Activated T-cell treated with anti-CD3 and anti-CD28 coated beads for 24 hours (primary cell): ENCODE measurements around the gene BAIAP2L2.

Experiments used
- DNase-seq: peaks from one replicate; pipeline ENCODE4 v3.0.0-alpha.2; 2020; ENCODE audit warnings: low read depth

Gene BAIAP2L2

DNA sequence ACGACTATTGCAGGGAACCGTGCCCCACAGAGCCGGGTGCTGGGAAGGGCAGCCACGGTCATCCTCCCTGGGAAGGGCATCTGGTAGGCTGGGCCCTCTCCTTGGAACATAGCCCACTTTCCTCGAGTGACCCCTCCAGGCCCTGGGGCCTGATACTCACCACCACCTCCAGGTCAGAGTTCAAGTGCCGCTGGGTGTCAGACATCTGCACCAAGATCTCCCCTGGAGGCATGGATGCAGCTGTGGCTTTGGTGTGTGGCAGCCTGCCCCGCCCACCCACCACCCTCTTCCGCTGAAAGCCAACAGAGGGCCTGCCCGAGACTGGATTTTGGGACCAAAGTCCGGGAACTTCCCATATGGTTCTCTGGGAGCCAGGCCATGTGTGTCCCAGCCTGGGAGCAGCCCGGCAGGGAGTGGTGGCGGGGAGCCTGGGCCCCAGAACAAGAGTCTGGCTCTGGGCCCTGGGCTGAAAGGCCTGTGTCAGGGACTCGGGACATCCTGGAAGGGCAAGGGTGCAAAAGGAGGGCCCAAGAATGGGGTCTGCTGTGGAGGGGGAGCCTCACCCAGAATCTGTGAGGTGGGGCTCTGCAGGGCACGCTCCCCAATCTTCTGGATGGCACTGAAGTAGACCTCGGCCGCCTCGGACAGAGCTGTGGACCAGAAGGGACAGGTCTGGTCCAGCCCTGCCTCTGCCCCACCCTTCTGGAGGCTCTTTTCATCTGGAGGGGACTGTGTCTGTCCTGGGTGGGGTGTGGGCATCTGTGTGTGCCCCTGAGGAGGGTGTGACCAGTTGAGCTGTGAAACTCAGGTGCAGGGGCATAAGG is 2.6 kb downstream of the BAIAP2L2 start:
- DNase-seq, result no peak

DNA sequence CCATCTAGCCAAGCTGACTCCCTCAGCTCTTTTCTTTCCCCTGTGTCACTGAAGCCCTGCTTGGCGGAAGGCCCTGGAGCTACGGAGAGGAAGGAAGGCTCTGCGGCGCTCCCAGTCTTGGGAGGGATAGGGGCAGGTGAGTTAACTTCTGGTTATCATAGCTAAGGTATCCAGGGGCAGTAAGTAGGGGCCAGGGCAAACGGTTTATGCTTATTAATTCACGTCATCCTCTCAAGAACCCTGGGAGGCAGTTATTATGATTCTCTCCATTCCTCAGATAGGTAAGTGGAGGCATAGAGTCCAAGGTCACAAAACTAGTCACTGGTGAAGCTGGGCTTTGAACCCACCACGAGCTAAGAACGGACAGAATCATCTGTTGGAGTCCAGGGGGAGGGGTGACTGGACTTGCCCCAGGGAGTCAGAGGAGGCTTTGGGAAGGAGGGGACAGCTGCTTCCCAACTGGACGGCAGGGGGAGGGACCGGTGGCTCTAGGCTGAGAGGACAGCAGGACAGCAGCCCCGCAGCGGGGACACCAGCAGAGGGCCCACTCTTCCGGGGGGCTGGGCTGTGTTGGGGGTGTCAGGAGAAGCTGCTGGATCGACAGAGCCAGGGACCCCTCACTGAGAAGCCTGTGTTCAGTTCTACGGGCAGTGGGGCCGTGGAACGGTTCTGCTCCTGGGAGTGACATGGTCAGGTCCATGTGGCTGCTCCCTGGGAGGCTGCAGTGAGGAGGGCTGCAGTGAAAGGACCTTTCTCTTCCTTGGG is 3.5 kb downstream of the BAIAP2L2 start:
- no peak for DNase-seq

DNA sequence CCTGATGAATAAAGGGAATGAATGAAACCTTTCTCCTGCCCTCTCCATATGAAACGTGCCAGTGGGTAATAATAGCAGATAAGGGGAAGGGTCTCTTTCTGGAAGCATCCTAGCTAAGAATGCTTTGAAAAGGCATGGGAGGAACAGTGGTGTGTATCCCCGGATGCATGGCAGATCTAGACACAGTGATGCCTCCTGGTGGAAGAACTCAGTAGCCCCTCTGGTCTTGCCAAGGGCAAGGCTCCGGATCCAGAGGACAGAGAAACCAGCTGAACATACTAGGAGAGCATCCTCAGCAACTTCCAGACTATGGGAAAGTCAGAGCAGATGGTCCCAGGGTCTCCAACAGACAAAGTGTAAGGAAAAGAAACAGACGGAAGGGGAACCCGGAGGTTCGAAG is 6.4 kb downstream of the BAIAP2L2 start:
- no peak for DNase-seq

DNA sequence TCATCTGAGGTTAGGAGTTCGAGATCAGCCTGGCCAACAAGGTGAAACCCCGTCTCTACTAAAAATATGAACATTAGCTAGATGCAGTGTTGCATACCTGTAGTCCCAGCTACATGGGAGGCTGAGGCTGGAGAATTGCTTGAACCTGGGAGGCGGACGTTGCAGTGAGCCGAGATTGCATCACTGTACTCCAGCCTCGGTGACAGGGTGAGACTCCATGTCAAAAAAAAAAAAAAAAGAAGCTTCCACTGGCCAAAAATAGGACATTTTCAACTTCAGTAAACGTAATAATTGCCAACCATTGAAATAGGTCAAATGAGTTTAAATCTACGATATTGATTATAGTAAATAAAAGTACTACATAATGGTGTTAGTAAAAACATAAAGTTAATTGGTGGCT is 6.8 kb downstream of the BAIAP2L2 start:
- no peak for DNase-seq

DNA sequence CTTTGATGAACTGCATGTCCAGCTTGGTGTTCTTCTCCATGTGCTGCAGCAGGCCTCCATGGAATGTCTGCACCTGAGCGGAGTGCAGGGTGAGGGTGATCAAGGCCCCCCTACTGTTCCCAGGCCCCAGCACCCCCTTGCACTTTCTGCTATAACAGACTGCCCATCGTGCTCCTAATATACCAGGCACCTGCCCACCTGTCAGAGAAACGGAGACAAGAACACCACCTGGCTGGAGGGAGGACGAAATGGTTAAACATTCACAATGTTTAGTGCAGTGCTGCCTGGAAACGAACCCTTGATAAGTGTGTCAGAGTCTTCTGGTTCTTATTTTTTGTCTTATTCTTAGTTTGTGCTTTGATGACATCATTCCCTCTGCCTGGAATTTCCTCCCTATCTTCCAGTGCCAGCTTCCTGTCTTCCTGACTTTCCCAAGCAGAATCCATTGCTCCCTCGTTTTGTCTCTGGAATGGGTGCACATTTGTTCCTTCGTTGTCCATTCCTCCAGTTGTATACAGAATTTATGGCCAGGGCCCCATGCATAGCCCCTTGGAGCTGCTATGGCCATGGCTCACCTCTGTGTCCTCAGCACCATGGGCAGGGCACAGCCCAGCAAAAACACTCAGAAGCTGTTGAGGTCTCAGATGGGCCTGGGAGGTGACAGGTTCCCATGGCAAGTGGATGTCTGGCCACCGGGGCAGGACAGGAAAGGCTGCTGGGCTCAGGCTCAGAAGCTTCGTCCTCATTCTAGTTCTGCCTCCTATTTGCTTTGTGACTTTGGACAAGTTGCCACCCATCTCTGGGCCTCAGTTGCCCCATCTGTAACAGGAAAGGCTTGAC is 11.9 kb downstream of the BAIAP2L2 start:
- no peak for DNase-seq

DNA sequence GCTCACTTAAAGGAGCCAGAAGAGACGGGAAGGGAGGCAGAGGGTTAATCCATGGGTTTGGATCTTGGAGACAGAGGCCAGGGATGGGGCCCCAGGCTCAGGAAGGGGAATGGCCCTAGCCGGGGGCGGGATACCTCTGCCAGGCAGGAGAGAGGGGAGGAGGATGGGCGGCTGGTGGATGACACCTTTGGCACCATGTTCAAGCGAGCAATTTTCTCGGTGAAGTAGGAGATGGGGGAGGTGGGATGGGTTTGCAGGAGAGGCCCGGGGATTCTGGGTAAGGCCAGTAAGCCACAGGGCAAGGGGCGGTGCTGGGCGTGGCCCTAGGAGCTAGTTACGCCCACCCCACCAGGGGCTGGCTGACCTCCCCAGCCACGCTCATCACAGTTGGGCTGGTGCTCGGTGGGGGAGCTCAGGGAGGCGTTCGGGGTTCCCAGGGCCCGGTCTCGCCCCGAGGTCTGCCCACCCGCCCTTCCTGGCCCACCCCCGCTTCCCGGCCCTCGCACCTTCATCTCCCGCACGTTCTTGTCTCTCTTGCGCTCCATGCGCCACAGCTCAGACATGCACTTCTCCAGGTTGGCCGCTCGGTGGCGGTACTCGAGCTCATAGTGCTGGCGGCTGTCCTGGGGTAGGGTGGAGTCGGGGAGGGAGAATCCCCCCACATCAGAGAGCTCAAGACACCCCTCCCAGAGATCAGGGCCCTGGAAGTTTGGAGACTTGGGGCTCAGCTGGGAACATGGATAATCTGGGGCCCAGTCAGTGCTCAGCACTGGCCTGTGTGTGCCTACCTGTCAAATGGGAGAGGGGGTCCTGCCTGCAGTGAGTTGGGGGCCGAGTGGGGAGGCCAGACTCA is 12.7 kb downstream of the BAIAP2L2 start:
- no peak for DNase-seq

DNA sequence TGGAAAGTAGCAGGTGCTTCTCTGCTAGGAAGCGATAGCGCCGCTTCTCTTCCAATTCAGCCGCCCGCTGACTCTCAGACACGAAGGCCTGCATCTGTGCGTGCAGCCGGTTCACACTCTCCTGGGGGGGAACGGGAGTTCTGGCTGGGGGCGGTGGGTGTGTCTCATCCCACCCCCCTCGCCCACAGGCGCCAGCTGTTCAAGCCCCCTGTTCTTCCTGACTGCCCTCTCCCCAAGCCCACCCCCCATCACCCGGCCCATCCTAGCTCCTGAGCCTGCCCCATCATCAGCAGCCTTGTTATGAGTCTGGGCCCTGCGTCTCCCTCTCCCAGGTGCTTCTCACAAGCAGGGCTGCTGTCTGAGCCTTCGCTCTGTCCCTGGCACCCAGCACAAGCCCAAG is 13.4 kb downstream of the BAIAP2L2 start:
- DNase-seq, result no peak

DNA sequence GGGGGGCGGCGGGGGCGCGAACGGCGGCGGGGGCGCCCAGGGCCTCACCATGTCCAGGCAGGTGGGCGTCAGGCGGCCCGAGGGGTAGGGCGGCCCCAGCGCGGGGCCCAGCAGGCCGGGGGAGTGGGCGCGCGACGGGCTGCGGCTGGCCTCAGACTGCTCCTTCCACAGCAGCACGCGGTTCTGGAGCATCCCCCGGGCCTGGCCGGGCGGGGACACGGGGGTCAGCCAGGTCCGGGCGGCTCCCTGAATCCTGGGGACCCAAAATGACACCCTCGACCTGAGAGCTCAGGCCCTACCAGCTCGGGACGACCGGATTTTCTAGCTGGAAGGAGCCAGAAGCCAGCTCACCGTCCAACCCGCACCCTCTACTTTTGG is 21.0 kb downstream of the BAIAP2L2 start:
- no peak for DNase-seq

DNA sequence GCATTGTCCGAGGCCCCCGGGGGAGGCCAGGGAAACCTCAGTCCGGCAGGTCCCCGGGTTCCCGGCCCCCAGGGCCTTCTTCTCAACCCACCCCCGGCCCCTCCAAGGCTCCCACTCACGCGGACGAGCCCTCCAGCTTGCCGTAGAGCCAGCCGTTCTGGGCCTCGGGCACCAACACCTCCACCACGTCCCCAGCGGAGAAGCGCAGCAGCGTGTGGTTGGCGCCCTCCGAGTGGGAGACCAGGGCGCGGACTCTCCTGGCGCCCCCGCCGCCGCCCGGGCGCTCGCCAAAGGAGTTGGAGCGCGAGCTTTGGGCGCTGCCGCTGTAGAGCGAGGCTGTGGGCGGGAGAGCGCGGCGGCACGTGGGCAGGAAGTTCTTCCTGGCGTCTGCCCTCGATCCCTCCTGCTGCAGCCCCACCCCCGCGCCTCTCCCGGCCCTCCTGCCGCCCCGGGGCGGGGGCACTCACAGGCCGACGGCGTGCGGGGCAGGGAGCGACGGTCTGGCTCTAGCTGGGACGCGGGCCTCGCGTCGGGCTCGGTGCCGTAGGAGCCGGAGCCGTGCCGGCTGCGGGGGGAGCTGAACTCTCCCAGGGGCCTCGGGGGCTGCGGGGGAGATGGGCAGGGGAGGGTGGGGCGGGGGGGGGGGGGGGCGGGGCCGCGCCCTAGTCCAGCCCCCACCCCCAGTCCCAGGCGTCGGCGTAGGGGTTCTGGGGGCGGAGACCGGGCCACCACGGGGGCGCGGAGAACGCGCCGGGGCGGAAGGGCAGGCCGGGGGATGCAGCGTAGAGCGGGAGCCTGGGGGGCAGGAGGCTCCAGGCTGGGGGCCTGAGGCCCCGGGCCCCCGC is 21.6 kb downstream of the BAIAP2L2 start:
- DNase-seq, result no peak

DNA sequence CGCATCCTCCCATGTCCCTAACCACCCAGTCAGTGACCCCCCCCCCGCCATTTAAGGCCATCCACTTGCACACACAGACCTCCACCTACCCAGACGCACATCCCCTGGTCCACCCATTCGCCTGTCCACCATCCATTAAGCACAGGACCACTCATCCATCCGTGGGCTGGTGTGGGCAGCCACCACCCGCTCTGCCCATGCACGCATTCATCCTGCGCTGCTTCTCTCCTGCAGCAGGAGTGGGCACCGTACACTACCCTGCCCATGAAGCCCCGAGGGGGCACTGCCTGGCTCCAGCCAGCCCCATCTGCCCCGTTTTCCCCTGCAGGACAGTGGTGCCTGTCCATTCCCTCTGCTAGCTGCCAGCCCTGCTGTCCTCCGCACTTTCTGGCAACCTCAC is 22.6 kb downstream of the BAIAP2L2 start:
- no peak for DNase-seq

DNA sequence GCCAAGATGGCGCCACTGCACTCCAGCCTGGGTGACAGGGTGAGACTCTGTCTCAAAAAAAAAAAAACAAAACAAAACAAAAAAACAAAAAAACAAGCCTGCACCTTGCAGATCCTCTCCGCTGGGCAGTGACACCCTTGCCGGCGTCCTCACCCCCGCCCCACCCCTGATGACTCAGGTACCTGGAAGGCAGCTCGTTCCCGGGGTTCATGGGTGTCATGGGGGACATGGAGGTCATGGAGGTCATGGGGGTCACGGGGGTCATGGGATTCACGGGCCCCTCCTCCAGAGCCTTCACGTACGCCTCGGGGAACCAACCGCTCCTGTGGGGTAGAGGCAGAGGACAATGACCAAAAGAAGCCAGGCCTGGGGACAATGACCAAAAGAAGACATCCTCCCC is 23.5 kb downstream of the BAIAP2L2 start:
- no peak for DNase-seq

DNA sequence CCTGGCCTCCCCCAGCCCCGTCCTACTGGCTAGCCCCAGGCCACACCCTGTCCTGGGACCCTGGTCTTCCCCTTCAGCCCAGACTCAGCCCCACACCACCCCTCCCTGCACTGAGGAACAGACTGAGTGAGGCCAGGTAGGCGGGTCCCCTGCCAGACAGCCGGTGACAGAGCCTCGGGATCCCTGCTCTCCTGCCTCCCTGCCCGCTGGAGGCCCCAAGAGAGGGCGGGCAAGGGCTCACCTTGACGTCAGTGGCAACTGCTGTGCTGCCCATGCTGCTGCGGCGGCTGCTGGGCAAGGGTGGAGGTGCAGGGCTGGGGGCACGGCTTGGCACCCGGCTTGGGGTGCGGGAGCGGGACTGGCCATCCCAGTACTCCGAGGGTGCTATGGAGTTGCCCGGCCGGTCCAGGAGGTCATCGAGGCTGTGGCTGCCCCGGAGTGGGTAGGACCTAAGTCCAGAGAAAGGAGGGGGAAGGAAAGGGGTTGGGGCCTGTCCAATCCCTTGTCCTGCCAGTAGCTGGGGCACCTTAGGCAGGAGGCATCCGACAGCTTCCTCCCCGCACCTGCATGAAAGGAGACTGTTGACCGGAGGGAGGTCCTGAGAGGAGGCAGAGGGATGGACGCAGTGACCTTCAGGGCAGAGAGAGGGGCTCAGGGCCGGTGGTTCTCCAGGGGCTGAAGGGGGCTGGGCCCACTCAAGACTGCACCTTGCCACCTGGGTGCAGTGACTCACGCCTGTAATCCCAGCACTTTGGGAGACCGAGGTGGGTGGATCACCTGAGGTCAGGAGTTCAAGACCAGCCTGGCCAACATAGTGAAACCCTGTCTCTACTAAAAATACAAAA is 24.3 kb downstream of the BAIAP2L2 start:
- no peak for DNase-seq

DNA sequence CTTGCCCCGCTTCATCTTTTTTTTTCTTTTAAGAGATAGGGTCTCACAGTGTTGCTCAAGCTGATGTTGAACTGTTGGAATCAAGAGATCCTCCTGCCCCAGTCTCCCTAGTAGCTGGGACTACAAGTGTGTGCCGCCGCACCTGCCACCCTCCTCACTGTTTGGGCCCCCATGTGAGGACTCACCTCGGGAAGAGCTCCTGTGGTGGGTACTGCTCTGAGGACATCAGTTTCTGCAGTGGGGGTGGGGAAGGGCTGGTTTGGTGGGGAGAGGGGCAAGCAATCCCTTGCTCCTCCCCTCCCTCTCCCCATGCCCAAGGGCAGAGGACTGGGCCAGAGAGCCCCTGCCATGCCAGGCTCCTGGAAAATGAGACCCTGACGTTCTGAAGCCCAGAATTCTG is 25.0 kb downstream of the BAIAP2L2 start:
- DNase-seq, result no peak

DNA sequence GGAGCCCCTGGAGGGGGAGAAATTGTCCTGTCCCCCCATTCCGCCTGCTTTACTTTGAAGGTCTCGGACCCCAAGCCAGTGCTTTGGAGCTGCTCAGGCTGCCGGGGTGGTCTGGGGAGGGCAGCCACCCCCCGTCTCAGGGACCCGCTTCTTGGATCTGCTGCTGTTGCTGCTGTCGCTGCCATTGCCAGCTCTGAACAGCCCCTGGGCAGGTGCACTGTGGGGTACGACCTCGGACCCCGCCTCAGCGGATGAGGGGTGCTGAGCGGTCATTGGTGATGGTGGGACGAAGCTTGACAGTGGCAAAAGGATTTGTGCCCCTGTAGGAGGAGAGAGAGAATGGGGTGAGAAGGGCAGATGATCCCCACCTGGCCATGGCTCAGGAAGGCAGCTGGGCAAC is 25.4 kb downstream of the BAIAP2L2 start:
- no peak for DNase-seq

DNA sequence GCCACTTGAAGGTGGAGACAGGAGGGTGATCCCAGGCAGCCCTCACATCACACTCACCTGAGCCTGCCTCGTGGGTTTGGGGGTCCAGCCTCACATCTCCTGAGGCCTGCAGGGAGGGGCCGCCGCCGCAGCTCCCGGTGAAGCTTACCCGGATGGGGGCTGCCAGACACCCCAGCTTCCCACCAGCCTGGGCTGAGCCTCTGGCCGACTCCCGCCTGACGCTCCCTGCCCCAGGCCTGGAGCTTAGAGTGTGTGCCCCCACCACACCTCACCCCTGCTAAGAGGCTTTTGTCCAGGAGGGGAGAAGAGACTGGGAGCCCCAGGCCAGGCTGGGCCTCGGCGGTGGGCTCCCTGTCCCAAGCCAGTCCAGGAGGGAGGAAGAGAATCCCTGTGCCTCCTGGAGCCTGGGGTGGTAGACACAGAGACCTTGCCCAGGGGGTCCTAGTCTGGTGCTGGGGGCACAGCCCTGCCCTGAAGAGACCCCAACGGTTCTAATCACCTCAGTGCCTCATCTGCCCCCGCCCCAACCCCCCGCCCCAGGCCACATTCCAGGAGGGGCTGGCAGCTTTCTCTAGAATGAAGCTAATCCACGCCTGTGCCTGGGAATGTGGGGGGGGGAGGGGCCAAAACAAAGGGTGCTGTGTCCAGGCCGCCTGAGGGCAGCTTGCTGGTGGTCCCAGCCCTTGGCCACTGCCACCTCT is 26.4 kb downstream of the BAIAP2L2 start, which contains the start of gene SLC16A8:
SLC16A8 (minus strand) TSS at position 254 of the 701 bp plus-strand sequence. CDS start 1,311 bp downstream, outside the sequence.
- no peak for DNase-seq

DNA sequence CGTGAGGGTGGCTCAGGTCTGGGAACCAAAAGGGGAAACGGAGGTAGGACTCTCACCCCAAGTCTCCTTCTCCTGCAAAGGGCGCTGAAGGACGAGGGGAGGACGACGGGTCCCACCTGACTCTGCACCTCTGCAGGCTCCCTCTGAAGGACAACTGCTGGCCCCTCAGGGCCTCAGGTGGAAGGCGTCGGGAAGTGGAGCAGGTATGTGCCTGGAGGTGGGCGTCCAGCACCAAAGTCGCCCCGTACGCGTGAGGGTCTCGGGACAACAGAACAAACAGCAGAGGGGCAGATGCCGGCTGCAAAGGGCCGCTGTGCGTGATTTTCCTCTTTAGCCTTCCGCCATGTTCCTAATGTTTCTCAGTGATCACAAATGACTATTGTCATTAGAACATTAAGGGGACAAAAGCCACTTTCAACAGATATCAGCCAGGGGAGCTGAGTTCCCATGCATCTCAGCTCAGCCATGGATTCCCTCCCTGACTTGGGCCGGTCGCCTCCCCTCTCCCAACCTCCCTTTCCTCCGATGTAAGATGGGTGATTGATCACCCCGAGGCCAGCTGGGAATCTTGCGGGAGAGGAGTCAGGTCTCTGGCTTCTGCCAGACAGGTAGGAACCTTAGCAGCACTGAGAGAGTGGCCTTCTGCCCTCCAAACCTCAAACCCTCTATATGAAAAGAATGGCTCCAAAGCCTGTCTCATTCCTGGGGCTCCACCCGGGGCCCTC is 27.3 kb downstream of the BAIAP2L2 start:
- no peak for DNase-seq

DNA sequence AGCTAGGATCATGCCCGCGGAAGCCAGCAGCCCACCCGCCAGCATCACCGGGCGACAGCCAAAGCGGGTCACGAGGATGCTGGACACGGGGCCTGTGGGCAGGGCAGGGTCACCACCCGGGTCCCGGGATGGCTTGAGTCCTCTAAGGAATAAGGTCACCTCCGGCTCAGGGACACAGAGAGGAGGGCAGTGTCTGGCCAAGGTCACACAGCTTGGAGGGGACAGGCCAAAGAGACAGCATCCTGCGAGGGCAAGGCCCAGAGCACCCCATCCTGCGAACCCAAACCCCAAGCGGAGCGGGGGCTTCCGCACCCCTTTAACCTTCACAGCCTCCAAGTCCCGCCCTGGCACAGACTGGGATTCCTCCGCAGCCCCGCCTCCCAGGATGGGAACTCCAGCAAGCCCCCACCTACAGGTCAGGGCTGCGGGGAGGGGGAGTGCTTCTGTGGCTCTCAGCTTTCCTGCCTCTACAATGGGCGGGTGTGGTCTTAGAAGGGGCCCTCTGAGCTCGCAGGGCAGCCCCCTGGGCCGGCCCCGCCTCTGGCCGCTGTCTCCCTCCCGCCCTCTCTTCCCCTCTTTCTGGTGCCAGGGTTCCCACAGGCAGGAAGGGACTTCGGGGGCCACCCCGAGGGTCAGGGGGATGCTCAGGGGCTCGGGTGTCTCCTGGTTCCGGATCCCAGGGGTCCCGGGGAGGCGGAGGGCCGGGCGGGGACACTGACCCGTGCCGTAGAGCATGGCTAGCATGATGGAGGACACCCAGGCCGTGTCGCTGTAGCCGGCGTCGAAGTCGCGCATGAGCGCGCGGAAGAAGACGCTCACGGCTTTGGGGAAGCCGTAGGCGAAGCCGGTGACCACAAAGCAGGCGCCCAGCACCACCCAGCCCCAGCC is 28.3 kb downstream of the BAIAP2L2 start:
- DNase-seq, result no peak

DNA sequence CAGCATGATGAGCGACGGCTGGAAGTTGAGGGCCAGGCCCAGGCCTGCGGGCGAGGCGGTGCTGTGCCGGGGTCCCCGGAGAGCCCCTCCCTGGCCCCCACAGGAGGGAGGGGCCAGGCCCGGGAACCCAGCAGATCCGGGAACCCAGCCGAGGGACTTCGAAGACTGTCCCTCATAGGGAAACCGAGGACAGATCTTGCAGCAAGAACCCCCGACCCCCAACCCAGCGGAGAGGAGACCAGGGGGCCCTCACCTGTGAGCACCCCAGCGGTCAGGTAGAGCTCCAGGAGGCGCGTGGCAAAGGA is 28.9 kb downstream of the BAIAP2L2 start:
- no peak for DNase-seq
